ENCODE measurements around the gene RUVBL2. TPM values are rescaled to one million over a fixed set of nuclear protein-coding genes. Genes with fewer than 3 reads are reported as not detected.

RUVBL2 gene
- polyA plus RNA-seq, 3 donors from 2014 or later: 64.0 to 72.7 (median 64.2) TPM

- peak overlapping the region in 3 of 5 donors; percentile 7 to 100 (median 42) for H3K4me3 Mint-ChIP-seq
Measured at GRCh38 chr19:48967346-48968178, 26.1 kb upstream of the RUVBL2 start.

GRCh38 chr19:48968179-48968661 lies 25.5 kb upstream of the RUVBL2 start:
- Mint-ChIP-seq H3K9me3 (no peaks in the 10 kb centered on the region), H3K27me3 (ENCODE audit: low read depth in 3 of 3) (peaks cover 14 to 18% (median 18%) of the 10 kb centered on the region in 3 donors), H3K36me3 (peaks cover 4 to 22% (median 4%) of the 10 kb centered on the region in 3 donors), H3K4me1 (peaks cover 38 to 45% of the 10 kb centered on the region in 2 donors), H3K4me3 (no peak overlapping the region), H3K27ac (peak overlapping the region in 3 of 6 donors; percentile 8 to 45 (median 19))
- no peak for DNase-seq

More at GRCh38 chr19:48967346-48968178, 26.1 kb upstream of the RUVBL2 start:
- Mint-ChIP-seq H3K27ac (peak overlapping the region in 4 of 6 donors; percentile 8 to 64 (median 32)), H3K4me1 (peaks cover 44 to 51% of the 10 kb centered on the region in 2 donors), H3K36me3 (peaks cover 0 to 18% (median 0%) of the 10 kb centered on the region in 3 donors), H3K27me3 (ENCODE audit: low read depth in 3 of 3) (peaks cover 14 to 18% (median 18%) of the 10 kb centered on the region in 3 donors), H3K9me3 (no peaks in the 10 kb centered on the region)
- DNase-seq: no peak

- no peaks in the 10 kb centered on the region for H3K9me3 Mint-ChIP-seq
- peaks cover 4 to 22% (median 4%) of the 10 kb centered on the region in 3 donors for H3K36me3 Mint-ChIP-seq
- peaks cover 33 to 39% of the 10 kb centered on the region in 2 donors for H3K4me1 Mint-ChIP-seq
- no peak overlapping the region for H3K27ac Mint-ChIP-seq
- no peak overlapping the region for H3K4me3 Mint-ChIP-seq
- peaks cover 14 to 18% (median 18%) of the 10 kb centered on the region in 3 donors for H3K27me3 Mint-ChIP-seq (ENCODE audit: low read depth in 3 of 3)
- DNase-seq: no peak
Measured at GRCh38 chr19:48968813-48969218, 24.9 kb upstream of the RUVBL2 start.

- Mint-ChIP-seq H3K4me3 (no peak overlapping the region), H3K36me3 (peaks cover 4 to 22% (median 4%) of the 10 kb centered on the region in 3 donors), H3K4me1 (peaks cover 26 to 32% of the 10 kb centered on the region in 2 donors), H3K27me3 (ENCODE audit: low read depth in 3 of 3) (peaks cover 10 to 14% (median 13%) of the 10 kb centered on the region in 3 donors), H3K27ac (no peak overlapping the region), H3K9me3 (no peaks in the 10 kb centered on the region)
- no peak for DNase-seq
Measured at GRCh38 chr19:48969276-48970138, 24.2 kb upstream of the RUVBL2 start.

GRCh38 chr19:48970139-48970766 lies 23.4 kb upstream of the RUVBL2 start:
- Mint-ChIP-seq H3K27ac (no peak overlapping the region), H3K4me3 (no peak overlapping the region), H3K9me3 (no peaks in the 10 kb centered on the region), H3K4me1 (peaks cover 18 to 26% of the 10 kb centered on the region in 2 donors), H3K36me3 (peaks cover 4 to 22% (median 4%) of the 10 kb centered on the region in 3 donors), H3K27me3 (ENCODE audit: low read depth in 3 of 3) (peaks cover 3 to 8% (median 7%) of the 10 kb centered on the region in 3 donors)
- no peak for DNase-seq

- peak; percentile 60 to 68 (median 64) for DNase-seq
- H3K27me3 Mint-ChIP-seq (ENCODE audit: low read depth in 3 of 3): peaks cover 0 to 1% (median 0%) of the 10 kb centered on the region in 3 donors
- peaks cover 11 to 19% of the 10 kb centered on the region in 2 donors for H3K4me1 Mint-ChIP-seq
- no peak overlapping the region for H3K4me3 Mint-ChIP-seq
- no peaks in the 10 kb centered on the region for H3K9me3 Mint-ChIP-seq
- peaks cover 4 to 22% (median 4%) of the 10 kb centered on the region in 3 donors for H3K36me3 Mint-ChIP-seq
- no peak overlapping the region for H3K27ac Mint-ChIP-seq
Measured at GRCh38 chr19:48970923-48971395, 22.7 kb upstream of the RUVBL2 start.

GRCh38 chr19:48975947-48976847 lies 17.5 kb upstream of the RUVBL2 start:
- Mint-ChIP-seq H3K4me3 (no peak overlapping the region), H3K36me3 (peaks cover 7 to 9% (median 8%) of the 10 kb centered on the region in 3 donors), H3K27ac (peak overlapping the region in 1 of 6 donors; percentile 20), H3K27me3 (ENCODE audit: low read depth in 3 of 3) (no peaks in the 10 kb centered on the region), H3K9me3 (no peaks in the 10 kb centered on the region), H3K4me1 (no peaks in the 10 kb centered on the region)
- peak in 1 of 3 donors; percentile 30 for DNase-seq

- H3K4me1 Mint-ChIP-seq: no peaks in the 10 kb centered on the region
- no peak overlapping the region for H3K4me3 Mint-ChIP-seq
- no peak overlapping the region for H3K27ac Mint-ChIP-seq
- DNase-seq: no peak
- no peaks in the 10 kb centered on the region for H3K27me3 Mint-ChIP-seq (ENCODE audit: low read depth in 3 of 3)
- H3K9me3 Mint-ChIP-seq: no peaks in the 10 kb centered on the region
- peaks cover 8 to 12% (median 9%) of the 10 kb centered on the region in 3 donors for H3K36me3 Mint-ChIP-seq
Measured at GRCh38 chr19:48977061-48977460, 16.6 kb upstream of the RUVBL2 start.

GRCh38 chr19:48982280-48982679 lies 11.4 kb upstream of the RUVBL2 start:
- peak overlapping the region in 1 of 6 donors; percentile 45 for H3K27ac Mint-ChIP-seq

GRCh38 chr19:48985711-48986110 lies 8.0 kb upstream of the RUVBL2 start:
- H3K9me3 Mint-ChIP-seq: no peaks in the 10 kb centered on the region
- DNase-seq: no peak
- peaks cover 0 to 5% (median 0%) of the 10 kb centered on the region in 3 donors for H3K27me3 Mint-ChIP-seq (ENCODE audit: low read depth in 3 of 3)
- H3K27ac Mint-ChIP-seq: no peak overlapping the region
- H3K36me3 Mint-ChIP-seq: peaks cover 4 to 20% (median 19%) of the 10 kb centered on the region in 3 donors
- H3K4me1 Mint-ChIP-seq: no peaks in the 10 kb centered on the region
- no peak overlapping the region for H3K4me3 Mint-ChIP-seq

More at GRCh38 chr19:48982280-48982679, 11.4 kb upstream of the RUVBL2 start:
- H3K36me3 Mint-ChIP-seq: peaks cover 4 to 15% (median 11%) of the 10 kb centered on the region in 3 donors
- H3K4me1 Mint-ChIP-seq: no peaks in the 10 kb centered on the region
- H3K9me3 Mint-ChIP-seq: no peaks in the 10 kb centered on the region
- DNase-seq: no peak
- H3K4me3 Mint-ChIP-seq: no peak overlapping the region
- no peaks in the 10 kb centered on the region for H3K27me3 Mint-ChIP-seq (ENCODE audit: low read depth in 3 of 3)

GRCh38 chr19:48986211-48986610 lies 7.5 kb upstream of the RUVBL2 start:
- DNase-seq: no peak
- Mint-ChIP-seq H3K36me3 (peaks cover 4 to 20% (median 19%) of the 10 kb centered on the region in 3 donors), H3K4me1 (no peaks in the 10 kb centered on the region), H3K4me3 (no peak overlapping the region), H3K27ac (no peak overlapping the region), H3K27me3 (ENCODE audit: low read depth in 3 of 3) (peaks cover 0 to 5% (median 0%) of the 10 kb centered on the region in 3 donors), H3K9me3 (no peaks in the 10 kb centered on the region)

GRCh38 chr19:48987323-48987722 lies 6.4 kb upstream of the RUVBL2 start:
- Mint-ChIP-seq H3K4me3 (no peak overlapping the region), H3K27me3 (ENCODE audit: low read depth in 3 of 3) (peaks cover 0 to 5% (median 0%) of the 10 kb centered on the region in 3 donors), H3K27ac (no peak overlapping the region), H3K4me1 (peaks cover 6% of the 10 kb centered on the region in 2 donors), H3K9me3 (no peaks in the 10 kb centered on the region), H3K36me3 (peaks cover 4 to 19% (median 12%) of the 10 kb centered on the region in 3 donors)
- no peak for DNase-seq
